GM21381 (cell line): Measurements from ENCODE around the gene AKR1C8.
"Not testable (repeated sequence)": the region's sequence is repeated elsewhere in the genome, so short reads cannot be mapped to it uniquely, and the experiment has no call there.

Source experiments
- ATAC-seq: cut with Tn5 transposase; IDR thresholded peaks from one replicate; pipeline ENCODE4 v1.9.1; 2021; ENCODE audit warnings: mild to moderate bottlenecking, moderate library complexity; ENCODE audit not compliant: unreplicated experiment

AKR1C8 gene

GRCh38 chr10:5168897-5169420 is 16.0 kb downstream of the AKR1C8 start:
- ATAC-seq = no peak

- no peak for ATAC-seq
Measured at GRCh38 chr10:5165738-5166137, 19.2 kb downstream of the AKR1C8 start.

GRCh38 chr10:5163487-5163886 is 21.5 kb downstream of the AKR1C8 start:
- ATAC-seq = no peak

DNA sequence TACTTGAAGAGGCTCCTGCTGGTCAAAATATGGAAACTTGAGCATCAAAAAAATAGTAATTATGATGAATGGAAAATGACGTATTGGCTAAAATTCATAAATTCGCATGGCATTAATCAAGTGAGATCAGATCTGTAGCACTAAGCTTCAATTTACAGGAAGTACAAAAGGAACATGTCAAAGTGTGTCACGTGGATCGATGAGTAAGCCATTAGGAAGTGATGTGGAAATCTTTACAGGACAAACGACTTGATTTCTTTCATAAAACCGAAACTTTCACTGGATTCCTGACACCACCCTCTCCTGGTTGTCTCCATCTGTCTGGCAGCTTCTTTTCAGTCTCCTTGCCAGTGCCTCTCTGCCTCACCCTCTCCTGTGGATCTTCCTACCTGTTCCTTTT is 25.8 kb downstream of the AKR1C8 start:
- no peak for ATAC-seq

DNA sequence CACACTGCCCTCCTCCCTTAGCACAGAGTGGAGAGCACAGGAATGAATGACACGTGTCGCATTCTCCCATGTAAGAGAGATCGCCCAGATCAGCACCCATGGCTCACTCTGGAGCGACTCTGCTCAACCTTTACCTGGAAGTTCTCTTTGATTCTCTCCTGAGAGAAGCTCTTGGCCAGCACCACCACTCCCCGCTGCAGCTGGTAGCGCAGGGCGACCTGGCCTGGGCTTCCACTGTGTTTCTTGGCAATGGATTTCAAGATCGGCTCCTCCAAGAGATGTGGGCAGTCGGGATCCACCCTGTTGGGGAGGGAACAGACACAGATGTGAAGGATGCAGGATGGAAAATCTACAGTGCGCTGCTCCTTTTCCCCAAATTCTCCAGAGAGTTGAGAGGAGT is 27.4 kb downstream of the AKR1C8 start:
- ATAC-seq = no peak

DNA sequence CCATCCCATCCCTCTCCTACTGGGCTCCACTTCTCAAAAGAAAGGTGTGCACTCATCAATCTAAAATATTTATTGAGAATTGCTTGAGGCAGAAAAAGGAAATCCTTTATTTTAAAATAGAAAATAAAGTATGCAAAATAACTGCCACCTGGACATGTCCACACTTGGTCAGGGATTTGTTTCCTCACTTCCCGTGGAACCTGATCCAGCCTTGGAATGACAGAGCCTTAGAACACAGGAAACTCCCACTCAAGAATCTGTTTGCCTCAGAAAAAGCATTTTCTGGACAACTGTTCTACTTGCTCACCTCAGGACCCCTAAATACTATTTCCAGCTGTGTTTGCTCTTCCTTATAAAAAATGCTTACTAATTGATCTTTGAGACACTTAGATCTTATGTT is 29.0 kb downstream of the AKR1C8 start:
- ATAC-seq = no peak

DNA sequence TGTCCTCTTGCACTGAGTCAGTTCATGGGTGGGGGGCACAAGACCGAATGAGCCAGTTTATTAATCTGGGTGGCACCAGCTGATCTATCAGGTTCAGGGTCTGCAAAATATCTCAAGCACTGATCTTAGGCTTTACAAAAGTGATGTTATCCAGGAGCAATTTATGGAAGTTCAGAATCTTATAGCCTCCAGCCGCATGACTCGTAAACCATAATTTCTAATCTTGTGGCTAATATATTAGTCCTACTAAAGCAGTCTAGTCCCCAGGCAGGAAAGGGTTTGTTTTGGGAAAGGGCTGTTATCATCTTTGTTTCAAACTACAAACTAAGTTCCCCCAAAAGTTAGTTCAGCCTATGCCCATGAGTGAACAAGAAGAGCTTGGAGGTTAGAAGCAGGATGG is 33.9 kb downstream of the AKR1C8 start:
- ATAC-seq = no peak

GRCh38 chr10:5148678-5149032 is 36.3 kb downstream of the AKR1C8 start:
- no peak for ATAC-seq

- no peak for ATAC-seq
Measured at GRCh38 chr10:5147981-5148677, 36.8 kb downstream of the AKR1C8 start.

GRCh38 chr10:5147255-5147980 is 37.5 kb downstream of the AKR1C8 start:
- no peak for ATAC-seq

GRCh38 chr10:5146920-5147254 is 38.1 kb downstream of the AKR1C8 start:
- no peak for ATAC-seq

GRCh38 chr10:5143137-5143536 is 41.8 kb downstream of the AKR1C8 start:
- no peak for ATAC-seq

- no peak for ATAC-seq
Measured at GRCh38 chr10:5142199-5142598, 42.8 kb downstream of the AKR1C8 start.

DNA sequence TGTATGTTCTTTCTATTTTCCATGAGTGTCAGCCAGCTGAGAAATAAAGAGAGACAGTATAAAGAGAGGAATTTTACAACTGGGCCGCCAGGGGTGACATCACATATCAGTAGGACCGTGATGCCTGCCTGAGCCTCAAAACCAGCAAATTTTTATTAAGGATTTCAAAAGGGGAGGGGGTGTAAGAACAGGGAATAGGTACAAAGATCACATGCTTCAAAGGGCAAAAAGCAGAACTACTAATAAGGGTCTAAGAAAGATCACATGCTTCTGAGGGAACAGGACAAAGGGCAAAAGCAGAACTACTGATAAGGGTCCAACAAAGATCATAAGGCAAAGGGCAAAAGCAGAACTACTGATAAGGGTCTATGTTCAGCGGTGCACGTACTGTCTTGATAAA is 47.3 kb downstream of the AKR1C8 start:
- ATAC-seq = not testable (repeated sequence)

- ATAC-seq = no peak
Measured at GRCh38 chr10:5136468-5137087, 48.4 kb downstream of the AKR1C8 start.

DNA sequence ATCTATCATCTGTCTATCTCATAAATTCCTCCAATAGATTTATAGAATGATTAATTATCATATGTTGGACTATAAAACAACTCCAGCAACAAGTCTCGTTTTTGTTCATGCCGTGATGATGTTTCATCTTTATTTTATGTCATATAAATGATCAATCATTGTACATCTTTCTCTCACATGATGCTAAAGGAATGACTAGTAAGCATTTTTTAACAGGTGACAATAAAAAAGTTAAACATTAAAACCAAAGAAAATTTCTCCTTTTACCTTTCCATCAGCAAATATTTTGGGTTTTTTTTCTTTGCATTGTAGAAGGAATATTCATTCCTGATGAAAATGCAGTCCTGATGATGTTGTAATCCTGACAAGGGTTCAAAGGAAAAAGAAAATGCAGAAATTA is 49.4 kb downstream of the AKR1C8 start:
- no peak for ATAC-seq

DNA sequence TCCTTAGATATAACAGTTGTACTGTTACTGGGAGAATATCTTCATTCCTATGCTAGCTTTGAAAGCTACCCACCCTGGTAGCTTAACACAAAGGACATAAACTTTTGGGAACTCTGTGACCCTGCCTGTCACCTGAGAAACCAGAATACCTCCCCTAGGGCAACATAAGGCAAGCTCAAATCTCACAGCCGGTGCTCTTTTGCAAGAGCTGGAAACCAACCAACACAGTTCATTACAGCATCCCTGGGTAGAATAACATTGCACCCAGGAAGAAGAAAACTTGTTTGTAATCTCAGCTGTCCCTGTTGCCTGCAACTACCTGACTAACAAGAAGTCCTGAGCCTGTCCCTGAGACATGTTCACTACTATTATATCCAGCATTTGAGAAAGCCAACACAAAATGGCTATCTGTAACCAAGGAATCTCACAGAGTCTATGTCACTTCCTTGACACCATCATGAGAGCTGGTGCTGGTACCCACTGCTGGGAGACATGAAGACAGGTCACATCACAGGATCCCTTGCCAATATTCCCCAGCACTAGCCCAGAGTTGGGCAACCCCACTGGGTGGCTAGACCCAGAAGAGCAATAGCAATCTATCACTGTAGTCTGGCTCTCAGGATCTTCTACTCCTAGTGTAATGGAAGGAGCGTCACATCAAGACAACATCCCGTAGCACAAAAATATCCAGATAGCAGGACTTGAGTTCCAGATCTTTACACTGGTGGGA is 59.5 kb downstream of the AKR1C8 start:
- no peak for ATAC-seq

GRCh38 chr10:5123886-5124285 is 61.1 kb downstream of the AKR1C8 start:
- ATAC-seq = no peak

DNA sequence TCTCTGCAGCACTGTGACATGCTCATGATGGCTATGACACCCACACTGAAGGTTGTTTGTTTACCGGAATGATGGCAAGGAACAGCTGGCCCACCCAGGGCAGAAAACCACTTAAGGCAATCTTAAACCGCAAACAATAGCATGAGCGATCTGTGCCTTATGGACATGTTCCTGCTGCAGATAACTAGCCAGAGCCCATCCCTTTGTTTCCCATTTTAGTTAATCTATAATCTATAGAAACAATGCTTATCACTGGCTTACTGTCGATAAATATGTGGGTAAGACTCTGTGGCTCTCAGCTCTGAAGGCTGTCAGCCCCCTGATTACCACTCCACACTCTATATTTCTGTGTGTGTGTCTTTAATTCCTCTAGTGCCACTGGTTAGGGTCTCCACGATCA is 65.0 kb downstream of the AKR1C8 start:
- ATAC-seq = not testable (repeated sequence)

- no peak for ATAC-seq
Measured at GRCh38 chr10:5117026-5117425, 67.9 kb downstream of the AKR1C8 start.

- ATAC-seq = no peak
Measured at GRCh38 chr10:5116621-5117020, 68.3 kb downstream of the AKR1C8 start.
